Central memory CD8-positive, alpha-beta T cell (primary cell): ENCODE data around the gene MED28.
"Not testable (repeated sequence)": the region's sequence is repeated elsewhere in the genome, so short reads cannot be mapped to it uniquely, and the experiment has no call there.

Experiments used
- ATAC-seq: fragments of 150-1000 bp; cut with Tn5 transposase; replicated peaks from 2 replicates; pipeline ENCODE4 v1.10.0; 2022; ENCODE audit warnings: mild to moderate bottlenecking, moderate FRiP score, moderate number of reproducible peaks; ENCODE audit not compliant: poor library complexity, severe bottlenecking; ENCODE audit errors: extremely low read depth
- DNase-seq, 2 donors: peaks; one replicate each; pipeline ENCODE4 v3.0.0; 2021; ENCODE audit warnings: low spot score in 2 of 2
- H3K27ac Mint-ChIP-seq: one replicate; pipeline ENCODE4 v1.8.0; 2022; ENCODE audit warnings: low read depth, mild to moderate bottlenecking, moderate library complexity, mixed read lengths
- H3K27me3 Mint-ChIP-seq: one replicate; pipeline ENCODE4 v1.8.0; 2022; ENCODE audit warnings: mixed read lengths
- H3K36me3 Mint-ChIP-seq: one replicate; pipeline ENCODE4 v1.8.0; 2022; ENCODE audit warnings: mild to moderate bottlenecking, moderate library complexity, mixed read lengths; ENCODE audit not compliant: insufficient read depth
- H3K4me1 Mint-ChIP-seq: one replicate; pipeline ENCODE4 v1.8.0; 2022; ENCODE audit warnings: mixed read lengths
- H3K4me3 Mint-ChIP-seq: one replicate; pipeline ENCODE4 v1.8.0; 2022; ENCODE audit warnings: mild to moderate bottlenecking, moderate library complexity, mixed read lengths
- H3K9me3 Mint-ChIP-seq: one replicate; pipeline ENCODE4 v1.8.0; 2022; ENCODE audit warnings: mixed read lengths

Gene MED28

DNA sequence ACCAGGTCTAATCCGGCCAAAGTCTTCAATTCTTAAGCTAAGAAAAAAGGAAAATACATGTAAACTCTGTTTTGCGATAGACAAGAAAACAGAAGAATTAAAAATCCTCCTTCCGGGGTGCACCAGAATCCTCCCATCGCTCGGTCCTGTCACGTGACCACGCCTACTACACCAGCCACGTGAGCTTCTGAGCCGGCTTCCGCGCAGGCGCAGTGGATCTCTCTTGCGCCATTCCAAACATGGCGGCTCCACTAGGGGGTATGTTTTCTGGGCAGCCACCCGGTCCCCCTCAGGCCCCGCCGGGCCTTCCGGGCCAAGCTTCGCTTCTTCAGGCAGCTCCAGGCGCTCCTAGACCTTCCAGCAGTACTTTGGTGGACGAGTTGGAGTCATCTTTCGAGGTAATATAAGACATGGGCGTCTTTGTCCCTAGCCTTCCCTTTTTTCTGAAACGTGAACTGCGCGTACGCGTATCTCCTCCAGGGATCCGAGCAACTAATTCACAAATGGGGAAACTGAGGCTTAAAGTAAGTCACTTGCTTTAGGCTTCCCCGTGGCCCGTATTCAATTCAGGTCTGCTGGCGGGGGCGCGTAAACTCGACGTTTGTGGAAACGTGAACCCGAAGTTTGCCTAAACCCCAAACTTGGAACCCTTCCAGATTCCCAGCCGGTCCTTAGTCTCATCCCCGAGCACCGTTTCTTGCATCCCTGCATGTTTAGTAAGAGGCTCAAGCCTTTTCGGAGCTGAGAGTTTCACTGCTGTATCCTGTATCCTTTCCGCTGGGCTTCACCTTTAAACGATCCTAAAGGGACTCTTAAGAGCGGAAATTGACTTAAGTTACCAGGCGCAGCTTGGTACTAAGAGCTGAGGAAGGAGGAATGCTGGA lies at the start of gene MED28:
TSS of gene MED28 (plus strand) at position 226 of the 884 bp plus-strand sequence. CDS start at position 240, 14 bp downstream.
- Mint-ChIP-seq H3K9me3 (no peaks in the 10 kb centered on the region), H3K4me3 (peak within 1 kb of the TSS; percentile 95), H3K36me3 (peaks cover 37% of the 10 kb centered on the region), H3K27me3 (no peaks in the 10 kb centered on the region), H3K4me1 (peaks cover 38% of the 10 kb centered on the region), H3K27ac (peak within 1 kb of the TSS; percentile 98)
- ATAC-seq (peak; percentile 93), DNase-seq (peak; percentile 89)

- DNase-seq (no peak), ATAC-seq (no peak)
- Mint-ChIP-seq H3K4me3 (no peak overlapping the region), H3K36me3 (no peaks in the 10 kb centered on the region), H3K9me3 (no peaks in the 10 kb centered on the region), H3K27ac (no peak overlapping the region), H3K27me3 (peaks cover 9% of the 10 kb centered on the region), H3K4me1 (no peaks in the 10 kb centered on the region)
Observed at GRCh38 chr4:17565846-17566245, 48.6 kb upstream of the MED28 start.

DNA sequence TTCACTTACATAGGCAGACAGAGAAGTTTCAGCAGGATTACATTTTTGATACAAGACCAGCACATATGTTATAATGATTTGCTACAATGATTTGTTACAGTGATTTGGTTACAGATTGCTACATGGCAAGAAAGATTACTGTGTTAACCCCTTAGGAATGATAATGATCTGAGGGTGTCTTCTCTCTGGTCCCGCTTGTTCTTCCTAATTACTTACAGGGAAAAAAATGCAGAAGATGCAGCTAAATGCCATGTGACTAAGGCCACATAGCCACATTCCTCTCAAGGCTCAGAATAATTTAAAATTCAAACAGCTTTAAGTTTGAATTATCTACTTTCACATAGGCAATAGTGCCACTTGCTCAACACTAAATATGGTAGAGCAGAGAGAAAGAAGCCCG lies 47.2 kb upstream of the MED28 start:
- no peaks in the 10 kb centered on the region for H3K4me1 Mint-ChIP-seq
- no peak for DNase-seq
- peaks cover 9% of the 10 kb centered on the region for H3K27me3 Mint-ChIP-seq
- no peak for ATAC-seq
- no peak overlapping the region for H3K4me3 Mint-ChIP-seq
- H3K9me3 Mint-ChIP-seq: no peaks in the 10 kb centered on the region
- no peak overlapping the region for H3K27ac Mint-ChIP-seq
- no peaks in the 10 kb centered on the region for H3K36me3 Mint-ChIP-seq

GRCh38 chr4:17574206-17574605 lies 40.2 kb upstream of the MED28 start:
- H3K4me3 Mint-ChIP-seq: no peak overlapping the region
- H3K4me1 Mint-ChIP-seq: peaks cover 18% of the 10 kb centered on the region
- H3K9me3 Mint-ChIP-seq: no peaks in the 10 kb centered on the region
- peaks cover 23% of the 10 kb centered on the region for H3K36me3 Mint-ChIP-seq
- no peak for DNase-seq
- H3K27ac Mint-ChIP-seq: no peak overlapping the region
- peaks cover 2% of the 10 kb centered on the region for H3K27me3 Mint-ChIP-seq
- no peak for ATAC-seq

DNA sequence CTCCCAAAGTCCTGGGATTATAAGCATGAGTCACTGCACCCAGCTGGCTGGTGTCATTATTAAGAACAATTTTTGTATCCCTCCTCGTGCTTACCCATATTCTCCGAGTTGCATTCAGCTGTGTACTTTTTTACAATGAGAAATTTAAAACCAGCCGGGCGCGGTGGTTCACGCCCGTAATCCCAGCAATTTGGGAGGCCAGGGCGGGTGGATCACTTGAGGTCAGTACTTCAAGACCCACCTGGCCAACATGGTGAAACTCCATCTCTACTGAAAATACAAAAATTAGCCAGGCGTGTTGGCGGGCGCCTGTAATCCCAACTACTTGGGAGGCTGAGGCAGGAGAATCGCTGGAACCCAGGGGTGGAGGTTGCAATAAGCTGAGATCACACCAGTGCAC lies 39.3 kb upstream of the MED28 start:
- H3K36me3 Mint-ChIP-seq: peaks cover 23% of the 10 kb centered on the region
- DNase-seq, ATAC-seq, H3K4me3 Mint-ChIP-seq, H3K27me3 Mint-ChIP-seq, H3K9me3 Mint-ChIP-seq, H3K27ac Mint-ChIP-seq: not testable (repeated sequence)
- H3K4me1 Mint-ChIP-seq: peaks cover 18% of the 10 kb centered on the region

GRCh38 chr4:17576932-17577664 lies 37.3 kb upstream of the MED28 start, which contains the start of gene LAP3:
LAP3 (plus strand) TSS chr4:17577198; CDS start chr4:17577466, 268 bp downstream.
- H3K27ac Mint-ChIP-seq: peak within 1 kb of the TSS; percentile 95
- H3K27me3 Mint-ChIP-seq: no peaks in the 10 kb centered on the region
- ATAC-seq (peak; percentile 86), DNase-seq (peak; percentile 99 to 100)
- H3K36me3 Mint-ChIP-seq: peaks cover 36% of the 10 kb centered on the region
- no peaks in the 10 kb centered on the region for H3K9me3 Mint-ChIP-seq
- peak within 1 kb of the TSS; percentile 85 for H3K4me3 Mint-ChIP-seq
- H3K4me1 Mint-ChIP-seq: peaks cover 18% of the 10 kb centered on the region

DNA sequence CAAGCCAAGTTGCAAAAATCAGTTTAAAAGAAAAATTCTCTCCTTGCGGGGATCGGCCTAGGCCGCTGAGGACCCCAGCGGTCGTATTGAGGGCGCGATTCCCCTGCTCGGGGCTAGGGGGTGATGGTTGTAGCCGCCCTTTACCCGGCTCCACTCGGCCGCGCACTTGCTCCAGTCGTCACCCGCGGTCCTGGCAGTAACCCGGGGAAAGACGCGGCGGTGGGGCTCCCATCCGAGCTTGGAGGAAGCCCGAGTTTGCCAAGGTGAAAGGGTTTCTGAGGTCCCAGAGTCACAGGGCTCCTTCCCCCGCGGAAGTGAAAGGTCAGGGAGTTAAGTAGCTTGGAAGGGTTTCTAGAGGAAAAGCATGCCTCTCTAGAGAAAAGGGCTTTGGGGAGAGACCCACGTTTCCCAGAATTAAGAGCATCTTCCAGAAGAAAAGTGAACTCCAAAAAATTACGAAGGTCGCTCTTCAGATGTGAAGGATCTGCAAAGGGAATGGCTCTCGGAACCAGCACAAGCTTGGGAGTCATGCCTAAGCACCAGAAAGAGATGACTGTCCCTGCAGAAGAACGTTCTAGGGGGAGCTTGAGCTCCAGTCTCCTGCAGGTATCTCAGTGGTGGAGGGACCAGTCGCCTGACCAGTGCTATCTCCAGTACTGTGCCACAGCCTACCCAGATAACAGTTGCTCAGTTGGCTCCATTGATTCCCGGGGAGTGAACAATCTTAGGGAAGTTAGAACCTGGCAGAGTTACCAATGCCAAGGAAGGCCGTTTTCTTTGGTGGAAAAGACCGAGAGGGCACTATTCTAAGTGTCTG lies 36.6 kb upstream of the MED28 start:
- H3K36me3 Mint-ChIP-seq: peaks cover 40% of the 10 kb centered on the region
- ATAC-seq: peak; percentile 5
- H3K9me3 Mint-ChIP-seq: no peaks in the 10 kb centered on the region
- H3K27ac Mint-ChIP-seq: peak overlapping the region; percentile 95
- H3K4me3 Mint-ChIP-seq: peak overlapping the region; percentile 85
- no peak for DNase-seq
- peaks cover 18% of the 10 kb centered on the region for H3K4me1 Mint-ChIP-seq
- H3K27me3 Mint-ChIP-seq: no peaks in the 10 kb centered on the region

DNA sequence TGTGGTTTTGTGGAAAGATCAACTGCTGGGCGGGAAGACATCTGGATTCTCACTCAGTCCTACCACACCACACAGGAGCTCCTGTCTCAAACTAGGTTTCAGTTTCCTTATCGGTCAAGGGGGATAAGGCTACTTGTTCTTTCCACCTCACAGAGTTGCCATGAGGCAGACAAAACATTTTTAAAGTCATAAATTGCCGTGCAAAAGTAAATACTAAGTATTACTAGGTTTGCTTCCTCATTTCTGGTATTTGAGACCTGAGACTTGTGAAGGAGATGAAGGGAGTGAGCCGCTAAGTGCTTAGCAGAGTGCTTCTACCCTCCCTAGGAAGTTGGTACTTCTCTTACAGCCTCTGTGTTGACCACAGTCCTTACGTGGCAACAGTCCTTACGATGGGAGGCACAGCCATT lies 36.0 kb upstream of the MED28 start:
- no peak for DNase-seq
- Mint-ChIP-seq H3K27ac (peak overlapping the region; percentile 95), H3K4me1 (peaks cover 18% of the 10 kb centered on the region), H3K27me3 (no peaks in the 10 kb centered on the region), H3K9me3 (no peaks in the 10 kb centered on the region), H3K36me3 (peaks cover 44% of the 10 kb centered on the region), H3K4me3 (peak overlapping the region; percentile 85)
- no peak for ATAC-seq

DNA sequence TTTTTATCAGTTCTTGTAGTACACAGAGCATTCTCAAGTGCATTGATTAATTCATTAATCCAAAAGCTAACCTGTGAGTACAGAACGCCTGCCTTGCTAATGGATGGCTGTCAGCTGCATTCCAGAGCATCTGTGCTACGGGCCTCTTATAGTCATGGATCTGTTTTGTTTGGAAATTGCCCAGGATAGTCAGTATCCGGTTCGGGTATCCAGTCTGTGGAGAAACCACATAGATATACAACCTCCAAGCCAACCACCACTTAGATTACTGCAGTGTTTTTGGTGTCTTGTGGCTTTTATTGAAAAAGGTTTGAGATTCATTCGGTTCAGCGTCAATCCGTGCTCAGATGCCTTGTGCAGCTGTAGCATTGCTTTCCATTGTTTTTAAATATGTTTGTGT lies 33.5 kb upstream of the MED28 start:
- H3K36me3 Mint-ChIP-seq: peaks cover 63% of the 10 kb centered on the region
- no peaks in the 10 kb centered on the region for H3K9me3 Mint-ChIP-seq
- peaks cover 18% of the 10 kb centered on the region for H3K4me1 Mint-ChIP-seq
- no peak for DNase-seq
- no peak for ATAC-seq
- no peak overlapping the region for H3K4me3 Mint-ChIP-seq
- no peak overlapping the region for H3K27ac Mint-ChIP-seq
- H3K27me3 Mint-ChIP-seq: no peaks in the 10 kb centered on the region

GRCh38 chr4:17583276-17583675 lies 31.2 kb upstream of the MED28 start:
- Mint-ChIP-seq H3K9me3 (no peaks in the 10 kb centered on the region), H3K4me1 (peaks cover 10% of the 10 kb centered on the region), H3K4me3 (no peak overlapping the region), H3K27ac (no peak overlapping the region), H3K27me3 (no peaks in the 10 kb centered on the region), H3K36me3 (peaks cover 65% of the 10 kb centered on the region)
- DNase-seq: no peak
- ATAC-seq: no peak

DNA sequence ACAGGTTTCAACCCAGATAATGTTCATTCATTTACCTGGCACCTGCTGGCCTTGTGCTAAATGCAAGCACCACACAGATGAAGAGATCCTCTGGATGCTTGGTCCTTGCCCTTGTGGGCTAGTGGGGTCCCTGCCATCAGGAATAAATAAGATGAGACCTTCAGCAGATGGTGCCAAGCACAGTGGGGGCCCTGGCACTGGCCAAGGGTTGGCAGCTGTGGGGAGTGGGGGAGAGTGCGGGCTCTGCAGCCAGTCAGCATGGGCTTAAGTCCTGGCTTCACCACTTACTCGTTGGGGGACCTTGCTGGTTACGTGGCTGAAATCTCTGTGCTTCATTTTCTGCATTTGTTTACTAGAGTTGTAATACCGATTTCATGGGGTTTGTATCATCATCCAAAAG lies 30.5 kb upstream of the MED28 start:
- ATAC-seq (no peak), DNase-seq (no peak)
- Mint-ChIP-seq H3K27me3 (no peaks in the 10 kb centered on the region), H3K9me3 (no peaks in the 10 kb centered on the region), H3K36me3 (peaks cover 65% of the 10 kb centered on the region), H3K4me3 (no peak overlapping the region), H3K4me1 (peaks cover 3% of the 10 kb centered on the region), H3K27ac (no peak overlapping the region)

DNA sequence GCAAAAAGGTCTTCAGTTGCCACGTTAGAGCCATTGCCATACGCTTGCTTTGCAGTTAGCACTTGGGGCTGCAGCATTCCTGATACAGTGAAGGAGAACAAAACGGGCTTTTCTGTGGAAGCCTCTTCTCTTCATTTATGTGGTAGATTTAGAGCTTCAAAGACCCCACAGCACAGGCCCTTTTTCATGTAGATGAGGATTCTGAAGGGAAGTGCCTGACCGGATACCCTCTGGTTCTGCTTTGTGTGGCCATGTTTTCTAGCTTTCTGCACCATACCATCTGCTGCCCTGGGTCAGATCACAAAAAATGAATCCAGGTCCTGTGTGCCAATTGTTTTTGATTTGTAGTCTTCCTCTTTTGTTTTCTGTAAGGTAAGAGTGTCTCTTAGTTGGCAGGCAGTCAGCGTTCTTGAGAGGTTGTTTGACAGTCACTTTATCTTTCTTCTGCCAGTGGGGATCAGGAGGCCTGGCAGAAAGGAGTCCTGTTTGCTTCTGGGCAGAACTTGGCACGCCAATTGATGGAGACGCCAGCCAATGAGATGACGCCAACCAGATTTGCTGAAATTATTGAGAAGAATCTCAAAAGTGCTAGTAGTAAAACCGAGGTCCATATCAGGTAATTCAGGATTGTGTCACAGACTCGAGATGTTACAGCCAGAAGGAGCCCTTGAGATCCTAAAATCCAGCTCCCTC lies 29.8 kb upstream of the MED28 start:
- ATAC-seq (no peak), DNase-seq (no peak)
- Mint-ChIP-seq H3K27me3 (no peaks in the 10 kb centered on the region), H3K4me1 (no peaks in the 10 kb centered on the region), H3K4me3 (no peak overlapping the region), H3K9me3 (no peaks in the 10 kb centered on the region), H3K36me3 (peaks cover 70% of the 10 kb centered on the region), H3K27ac (no peak overlapping the region)
